GM18861 (cell line): Measurements from ENCODE around the gene TSPAN9.
A peak's percentile ranks its signal among the peaks of the same experiment; 100 is the strongest.
"Not testable (repeated sequence)": the region's sequence is repeated elsewhere in the genome, so short reads cannot be mapped to it uniquely, and the experiment has no call there.

Experiments
- ATAC-seq: cut with Tn5 transposase; IDR thresholded peaks from one replicate; pipeline ENCODE4 v1.9.1; 2021; ENCODE audit not compliant: unreplicated experiment

TSPAN9 gene

DNA sequence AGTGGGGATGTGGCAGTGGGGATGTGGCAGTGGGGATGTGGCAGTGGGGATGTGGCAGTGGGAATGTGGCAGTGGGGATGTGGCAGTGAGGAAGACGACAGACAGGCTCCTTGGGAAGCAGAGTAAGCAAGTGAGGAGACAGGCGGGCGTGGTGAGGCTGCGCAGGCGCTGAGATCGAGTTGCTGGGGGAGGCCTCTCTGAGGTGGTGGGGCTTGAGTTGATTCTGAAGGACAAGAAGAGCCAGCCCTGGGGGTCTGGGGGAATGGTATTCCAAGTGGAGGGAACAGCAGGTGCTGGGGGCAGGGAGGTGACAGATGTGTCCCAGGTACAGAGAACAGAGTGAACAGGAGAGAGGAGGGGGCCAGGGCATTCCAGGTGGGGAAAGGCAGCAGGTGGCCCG lies 33.8 kb upstream of the TSPAN9 start:
- no peak for ATAC-seq

DNA sequence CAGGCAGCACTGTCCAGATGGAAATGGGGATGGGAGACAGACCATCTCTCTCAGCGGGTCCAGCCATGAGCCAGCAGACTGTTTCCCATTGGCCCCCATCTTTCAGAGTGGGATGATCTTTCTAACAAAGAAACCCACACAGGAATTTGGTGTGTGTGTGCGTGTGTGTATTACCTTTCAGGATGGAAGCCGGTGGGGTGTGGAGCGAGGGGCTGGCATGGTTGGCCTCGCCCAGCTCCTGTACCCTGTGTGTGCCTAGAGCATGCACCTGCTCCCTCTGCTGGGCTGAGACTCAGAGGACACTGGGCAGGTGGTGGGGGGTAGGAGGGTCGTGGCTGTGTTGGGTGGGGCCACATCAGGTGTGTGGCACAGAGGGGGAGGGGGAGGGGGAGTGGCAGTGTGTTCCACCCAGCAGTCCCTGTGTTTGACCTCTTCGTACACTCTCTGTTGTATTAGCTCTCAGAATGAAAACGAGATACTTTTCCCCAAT lies 33.0 kb upstream of the TSPAN9 start:
- no peak for ATAC-seq

DNA sequence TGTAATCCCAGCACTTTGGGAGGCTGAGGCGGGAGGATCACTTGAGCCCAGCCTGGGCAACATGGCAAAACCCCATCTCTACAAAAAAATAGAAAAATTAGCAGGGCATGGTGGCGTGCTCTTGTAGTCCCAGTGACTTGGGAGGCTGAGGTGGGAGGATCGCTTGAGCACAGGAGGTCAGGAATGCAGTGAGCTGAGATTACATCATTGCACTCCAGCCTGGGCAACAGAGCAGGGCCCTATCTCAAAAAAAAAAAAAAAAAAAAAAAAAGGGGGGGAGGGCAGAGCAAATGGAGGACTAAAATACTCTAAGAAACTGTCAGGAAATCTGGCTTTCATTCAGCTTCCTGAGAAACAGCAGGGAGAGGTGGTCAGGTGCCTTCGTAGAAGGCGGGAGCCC lies 31.7 kb upstream of the TSPAN9 start:
- ATAC-seq = no peak

DNA sequence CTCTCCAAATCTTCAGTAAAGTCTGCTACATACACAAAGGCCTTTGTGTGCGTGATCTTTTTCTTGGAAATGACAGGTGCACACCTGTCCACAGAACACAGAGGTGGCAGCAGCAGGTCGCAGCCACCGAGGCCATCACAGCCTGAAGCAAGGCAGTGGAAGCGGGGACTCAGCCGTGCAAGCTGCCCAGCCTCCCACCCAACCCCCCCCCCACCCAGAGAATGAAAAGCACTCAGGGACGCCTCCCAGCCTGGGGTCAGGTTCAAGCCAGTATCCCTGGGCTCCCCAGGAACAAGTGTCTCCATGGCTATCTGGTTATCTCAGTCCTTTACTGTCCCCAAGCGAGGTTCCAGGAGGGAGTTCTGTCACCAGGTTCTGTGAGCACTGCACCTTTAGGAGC lies 31.2 kb upstream of the TSPAN9 start:
- ATAC-seq = no peak

DNA sequence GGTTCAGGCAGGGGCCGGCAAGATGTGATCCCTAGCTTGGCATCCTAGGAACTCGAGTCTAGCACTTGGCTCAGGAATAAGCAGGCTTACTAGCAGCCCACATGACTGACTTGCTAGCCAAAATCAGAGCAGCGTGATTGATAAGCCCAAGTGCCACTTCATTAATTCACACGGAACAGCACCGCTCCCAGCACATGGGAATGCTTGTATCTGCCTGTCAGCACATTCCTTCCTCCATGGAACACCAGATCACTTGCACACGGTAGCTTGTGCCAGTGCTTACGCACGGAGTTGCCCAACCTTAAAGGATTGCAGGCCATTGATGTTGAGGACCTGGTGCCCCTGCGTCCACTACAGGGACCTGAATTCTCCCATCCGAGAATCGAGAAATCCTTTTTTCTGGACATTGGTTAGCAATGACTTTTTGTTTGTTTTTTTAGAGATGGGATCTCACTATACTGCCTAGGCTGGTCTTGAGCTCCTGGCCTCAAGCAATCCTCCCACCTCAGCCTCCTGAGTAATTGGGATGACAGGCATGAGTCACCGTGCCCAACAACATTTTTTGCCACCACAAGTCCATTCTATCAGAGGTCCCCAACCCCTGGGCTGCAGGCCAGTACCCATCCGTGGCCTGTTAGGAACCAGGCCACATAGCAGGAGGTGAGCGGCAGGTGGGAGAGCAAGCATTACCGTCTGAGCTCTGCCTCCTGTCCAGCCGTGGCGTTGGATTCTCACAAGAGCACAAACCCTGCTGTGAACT lies 30.6 kb upstream of the TSPAN9 start:
- no peak for ATAC-seq

DNA sequence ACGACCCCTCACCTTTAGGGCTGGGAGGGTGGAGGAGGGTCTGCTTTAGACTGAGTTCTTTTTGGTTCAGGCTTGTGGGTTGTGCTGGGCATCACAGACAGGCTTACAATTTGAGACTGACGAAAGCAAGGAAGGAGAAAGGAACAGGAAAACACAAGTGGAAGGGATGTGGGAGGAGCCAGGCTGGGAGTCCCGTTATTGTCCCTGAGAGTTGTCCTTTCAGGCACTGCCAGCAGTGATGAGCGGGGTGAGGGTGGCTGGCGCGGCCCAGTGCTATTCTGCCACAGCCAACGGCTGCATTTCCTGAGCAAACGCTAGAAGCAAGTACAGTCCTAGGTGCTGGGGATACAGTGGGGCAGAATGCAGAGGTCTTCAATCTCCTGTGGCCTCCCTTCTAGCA lies 29.2 kb upstream of the TSPAN9 start:
- ATAC-seq = no peak

DNA sequence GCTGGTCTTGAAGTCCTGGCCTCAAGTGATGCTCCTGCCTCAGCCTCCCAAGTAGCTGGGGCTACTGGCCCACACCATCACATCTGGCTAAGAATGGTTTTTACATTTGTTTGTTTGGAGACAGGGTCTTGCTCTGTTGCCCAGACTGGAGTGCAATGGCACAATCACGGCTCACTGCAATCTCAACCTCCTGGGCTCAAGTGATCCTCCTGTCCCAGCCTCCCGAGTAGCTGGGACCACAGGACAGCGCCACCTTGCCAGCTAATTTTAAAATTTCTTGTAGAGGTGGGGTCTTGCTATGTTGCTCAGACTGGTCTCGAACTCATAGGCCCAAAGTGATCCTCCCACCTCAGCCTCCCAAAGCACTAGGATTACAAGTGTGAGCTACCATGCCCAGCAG lies 28.6 kb upstream of the TSPAN9 start:
- ATAC-seq = no peak

DNA sequence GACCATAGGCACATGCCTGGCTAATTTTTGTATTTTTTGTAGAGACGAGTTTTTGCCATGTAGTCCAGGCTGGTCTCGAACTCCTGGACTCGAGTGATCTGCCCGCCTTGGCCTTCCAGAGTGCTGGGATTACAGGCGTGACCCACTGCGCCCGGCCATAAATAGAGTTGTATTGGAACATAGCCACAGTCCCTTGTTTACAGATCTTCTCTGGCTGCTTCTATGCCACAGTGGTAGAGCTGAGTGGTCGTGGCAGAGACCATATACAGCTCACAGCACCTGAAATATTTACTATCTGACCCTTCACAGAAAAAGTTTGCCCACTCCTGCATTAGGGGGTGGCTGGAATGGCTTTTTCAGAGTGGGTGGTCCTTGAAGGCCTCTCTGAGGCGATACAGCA lies 28.0 kb upstream of the TSPAN9 start:
- no peak for ATAC-seq

DNA sequence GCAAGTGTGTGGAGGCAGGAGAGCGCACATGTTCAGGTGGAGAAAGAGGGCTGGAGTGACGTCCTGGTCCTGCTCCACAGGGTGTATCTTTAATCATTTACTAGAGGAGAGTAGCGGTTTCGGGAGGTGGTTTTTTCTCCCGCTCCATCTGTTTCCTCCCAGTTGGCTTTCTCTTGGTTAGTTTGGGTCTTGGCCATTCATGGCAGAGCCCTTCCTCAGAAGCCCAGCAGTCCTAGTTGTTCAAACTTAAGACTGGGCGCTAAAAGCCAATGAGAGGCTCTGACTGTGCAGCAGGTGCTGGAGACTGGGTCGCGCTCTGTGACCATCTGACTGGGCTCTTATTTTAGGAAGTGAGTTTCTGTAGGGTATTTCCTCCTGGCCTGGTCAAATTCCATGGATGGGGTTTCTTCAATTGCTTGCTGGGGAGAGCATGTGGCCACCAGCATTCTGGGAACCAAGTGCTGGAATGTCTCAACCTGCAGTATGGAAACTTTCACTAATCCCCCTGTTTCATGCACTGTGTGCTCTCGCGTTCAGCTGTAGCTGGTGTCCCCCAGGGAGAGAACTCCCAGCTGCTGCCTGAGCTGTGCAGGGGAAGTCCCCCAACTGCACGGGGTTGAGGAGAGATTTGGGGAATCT lies 27.4 kb upstream of the TSPAN9 start:
- no peak for ATAC-seq

DNA sequence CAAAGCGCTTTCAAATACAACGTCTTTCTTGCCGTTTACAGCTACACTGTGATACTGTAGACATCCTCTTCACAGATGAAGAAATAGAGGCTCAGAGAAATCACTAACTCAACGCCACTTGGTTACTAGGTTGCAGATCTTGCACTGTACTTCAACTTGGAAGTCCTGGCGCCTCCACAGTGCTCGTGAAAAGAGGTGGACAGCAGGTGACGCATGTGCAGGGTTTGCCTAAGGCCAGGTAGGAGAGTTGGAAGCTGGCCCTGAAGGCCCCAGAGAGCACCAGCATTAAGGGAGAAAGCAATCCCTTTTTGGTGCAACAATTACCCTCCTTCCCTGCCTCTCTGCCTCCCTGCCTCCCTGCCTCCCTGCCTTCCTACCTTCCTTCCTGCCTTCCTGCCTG lies 22.8 kb upstream of the TSPAN9 start:
- ATAC-seq = no peak

DNA sequence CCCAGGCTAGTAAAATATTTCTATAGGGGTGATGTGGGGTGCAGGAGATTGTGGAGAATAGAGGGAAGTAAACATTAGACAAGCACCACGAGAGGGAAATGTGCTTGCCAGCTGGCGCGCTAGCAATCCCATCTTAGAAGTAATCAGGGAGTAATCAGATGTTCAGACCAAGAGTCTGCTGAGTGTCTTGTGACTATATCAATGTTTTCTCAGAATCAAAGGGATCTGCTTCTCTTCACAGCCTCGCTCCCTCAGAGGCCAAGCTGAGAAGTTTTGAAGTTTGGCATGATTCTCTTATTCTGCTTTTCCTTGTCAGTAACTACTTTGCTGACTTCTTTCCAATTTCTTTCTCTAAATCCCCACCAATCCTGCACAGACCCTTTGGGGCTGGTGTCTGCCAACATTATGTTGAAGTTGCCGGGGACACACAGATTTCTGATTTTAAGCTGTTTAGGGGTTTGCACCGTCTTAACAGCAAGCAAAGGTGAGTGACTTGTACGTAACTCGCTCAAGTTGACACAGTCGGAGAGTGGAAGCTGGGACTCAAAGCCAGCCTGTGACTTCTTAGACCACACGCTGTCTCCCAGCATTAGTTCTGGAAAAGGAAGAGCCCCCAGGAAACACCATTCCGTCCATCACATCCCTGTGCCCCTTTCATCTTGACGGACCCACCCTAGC lies 22.0 kb upstream of the TSPAN9 start:
- no peak for ATAC-seq

DNA sequence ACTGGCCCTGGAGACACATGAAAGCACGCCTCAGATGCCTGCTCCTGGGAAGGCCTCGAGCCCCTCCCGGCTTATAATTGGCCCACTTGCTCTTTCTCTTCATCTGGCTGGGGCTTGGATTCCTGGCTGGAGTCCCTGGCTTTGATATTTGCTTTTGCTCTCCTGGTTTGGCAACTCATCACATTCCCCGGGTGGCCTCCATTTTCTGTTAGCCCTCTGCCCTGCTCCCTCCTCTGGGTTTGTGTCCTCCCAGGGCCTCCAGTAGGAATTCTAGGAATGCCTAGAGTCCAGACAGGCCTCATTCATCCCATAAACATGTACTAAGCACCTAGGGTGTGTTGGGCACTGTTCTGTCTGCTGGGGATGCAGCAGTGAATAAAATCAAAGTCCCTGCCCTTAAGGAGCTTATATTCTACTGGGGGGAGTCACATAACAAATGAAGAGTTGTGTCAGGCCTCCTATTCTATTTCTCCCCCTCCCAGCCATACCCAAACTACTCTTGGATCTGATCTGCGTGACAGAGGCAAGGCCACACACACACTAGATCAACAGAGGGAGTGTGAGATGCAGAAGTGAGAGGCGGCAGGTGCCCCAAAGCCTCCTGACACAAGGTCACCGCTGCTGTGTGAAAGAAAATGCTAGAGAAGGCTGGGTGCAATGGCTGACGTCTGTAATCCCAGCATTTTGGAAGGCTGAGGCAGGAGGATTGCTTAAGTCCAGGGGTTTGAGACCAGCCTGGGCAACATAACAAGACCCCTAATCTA lies 21.3 kb upstream of the TSPAN9 start:
- no peak for ATAC-seq

DNA sequence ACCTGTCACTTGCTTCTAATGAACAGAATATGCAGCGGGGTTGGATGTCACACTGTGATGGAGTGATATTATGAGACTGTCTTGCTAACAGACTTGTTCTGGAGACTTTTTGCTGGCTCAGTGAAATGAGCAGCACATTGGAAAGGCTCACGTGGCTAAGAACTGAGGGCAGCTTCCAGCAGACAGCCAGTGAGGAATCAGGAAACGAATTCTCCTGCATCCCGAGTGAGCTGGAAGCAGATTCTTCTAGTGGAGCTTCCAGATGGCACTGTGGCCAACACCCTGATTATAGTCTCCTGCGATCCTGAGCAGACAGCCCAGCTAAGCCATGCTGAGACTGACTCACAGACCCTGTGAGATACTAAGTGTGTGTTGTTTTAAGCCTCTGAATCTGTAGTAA lies 16.1 kb upstream of the TSPAN9 start:
- no peak for ATAC-seq

DNA sequence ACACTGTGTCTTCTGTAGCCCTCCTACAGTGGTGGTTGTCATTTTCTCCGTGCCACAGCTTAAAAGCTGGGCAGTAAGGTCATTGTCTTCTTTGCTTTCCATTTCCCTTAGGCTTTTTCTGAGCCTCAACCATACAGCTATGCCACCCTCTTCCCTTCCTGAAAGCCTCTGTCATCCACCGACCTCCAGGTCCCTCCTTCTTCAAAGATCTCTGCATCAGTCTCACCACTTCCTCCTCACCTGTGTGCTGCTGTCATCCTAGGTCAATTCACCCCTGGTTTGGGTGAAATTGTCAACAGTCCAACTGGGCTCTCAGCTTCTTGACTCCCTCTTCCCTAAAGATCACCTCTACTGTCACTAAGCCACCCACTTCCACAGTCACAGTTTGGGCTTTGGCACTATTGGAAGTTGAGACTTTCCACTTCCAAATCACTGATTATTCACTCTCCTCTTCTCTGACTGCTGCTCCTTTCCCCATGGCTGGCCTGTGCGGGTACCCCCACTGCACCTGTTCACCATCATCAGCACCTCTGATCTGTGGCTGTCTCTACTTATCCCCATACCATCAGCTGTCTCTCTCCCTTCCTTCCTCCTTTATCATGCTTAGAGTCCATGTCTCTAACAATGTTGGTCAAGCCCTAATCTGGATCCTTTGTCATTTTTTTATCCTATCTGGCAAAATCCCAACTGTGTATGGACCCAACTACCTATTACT lies 15.5 kb upstream of the TSPAN9 start:
- ATAC-seq = no peak

DNA sequence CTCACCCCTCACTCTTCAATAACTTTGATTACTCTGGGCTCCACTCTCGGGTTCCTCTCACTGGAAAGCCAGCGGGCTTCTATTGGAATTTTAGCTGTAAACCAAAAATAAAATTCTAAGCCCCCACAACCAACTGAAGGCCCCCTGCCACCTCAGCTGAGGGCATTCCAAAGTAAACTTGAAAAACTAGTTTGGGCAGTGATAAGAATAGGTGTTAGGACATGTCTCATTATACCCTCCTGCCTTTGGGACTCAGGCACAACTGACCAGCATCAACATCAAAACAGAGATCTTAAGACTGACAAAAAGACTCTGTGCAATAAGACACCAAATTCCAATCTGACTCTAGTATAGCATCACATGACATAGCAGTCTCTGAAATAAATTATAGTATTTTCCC lies 11.9 kb upstream of the TSPAN9 start:
- ATAC-seq = no peak

DNA sequence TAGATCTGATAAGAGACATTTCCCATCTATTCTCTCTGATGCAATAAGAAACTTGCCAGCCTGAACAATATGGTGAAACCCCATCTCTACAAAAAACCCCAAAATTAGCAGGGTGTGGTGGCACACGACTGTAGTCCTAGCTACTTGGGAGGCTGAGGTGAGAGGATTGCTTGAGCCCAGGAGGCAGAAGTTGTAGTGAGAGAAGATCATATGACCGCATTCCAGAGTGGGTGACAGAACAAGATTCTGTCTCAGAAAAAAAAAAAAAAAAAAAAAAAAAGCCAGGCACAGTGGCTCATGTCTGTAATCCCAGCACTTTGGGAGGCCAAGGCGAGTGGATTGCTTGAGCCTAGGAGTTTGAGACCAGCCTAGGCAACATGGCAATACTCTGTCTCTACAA lies 11.3 kb upstream of the TSPAN9 start:
- ATAC-seq = not testable (repeated sequence)

DNA sequence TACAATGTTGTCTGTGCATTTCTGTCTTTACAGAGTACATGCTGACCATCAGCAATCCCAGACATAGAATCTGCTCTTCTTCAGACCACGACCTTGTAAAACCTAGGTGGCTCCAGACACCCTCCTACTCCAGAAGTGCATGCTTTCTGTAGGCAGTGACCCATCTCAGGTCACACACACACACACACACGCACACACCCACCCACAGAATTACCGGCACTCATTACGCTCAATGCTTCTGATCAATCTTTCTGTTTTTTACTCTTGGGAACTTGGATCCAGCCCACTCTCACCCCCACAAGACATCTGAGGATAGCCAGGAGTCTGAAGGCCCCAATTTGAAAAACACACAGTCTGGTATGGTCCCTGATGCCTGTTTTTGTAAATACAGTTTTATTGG lies 7.5 kb upstream of the TSPAN9 start:
- no peak for ATAC-seq

DNA sequence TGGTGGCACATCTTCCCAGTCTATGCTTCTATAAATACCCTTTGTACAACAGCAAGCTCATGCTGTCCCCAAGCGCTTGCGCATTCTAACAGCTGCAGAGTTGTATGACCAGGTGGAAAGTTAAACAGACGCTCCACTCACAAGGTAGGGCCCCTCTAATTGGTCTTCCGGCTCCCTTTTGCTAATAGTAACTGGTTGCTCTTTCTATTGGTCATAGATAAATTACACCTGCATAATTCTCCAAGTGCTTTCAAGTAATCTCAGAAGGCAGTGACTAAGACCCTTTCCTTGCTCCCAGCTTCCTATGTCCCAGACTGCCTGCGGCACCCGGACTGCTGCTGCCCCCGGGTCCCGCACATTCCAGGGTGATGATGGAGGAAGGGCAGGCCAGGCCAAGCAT lies 6.1 kb upstream of the TSPAN9 start:
- ATAC-seq = no peak

DNA sequence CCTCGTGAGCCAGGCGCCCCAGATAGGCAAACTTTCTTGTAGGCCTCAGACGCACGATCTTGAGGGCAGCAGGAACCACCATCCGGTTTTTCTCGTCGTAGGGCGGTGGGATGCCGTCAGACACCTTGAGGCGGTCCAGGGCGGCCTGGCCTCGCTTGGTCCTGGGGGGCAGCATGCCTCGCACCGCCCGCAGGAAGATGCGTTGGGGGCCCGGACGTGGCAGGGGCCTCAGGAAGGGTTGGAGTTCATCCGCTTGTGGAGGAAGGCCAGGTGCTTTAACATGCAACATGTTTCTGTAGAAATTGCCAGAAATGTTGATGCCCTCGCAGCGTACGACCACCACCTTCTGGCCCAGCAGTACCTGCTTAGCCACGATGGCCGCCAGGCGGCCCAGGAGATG lies 5.5 kb upstream of the TSPAN9 start:
- ATAC-seq = no peak

DNA sequence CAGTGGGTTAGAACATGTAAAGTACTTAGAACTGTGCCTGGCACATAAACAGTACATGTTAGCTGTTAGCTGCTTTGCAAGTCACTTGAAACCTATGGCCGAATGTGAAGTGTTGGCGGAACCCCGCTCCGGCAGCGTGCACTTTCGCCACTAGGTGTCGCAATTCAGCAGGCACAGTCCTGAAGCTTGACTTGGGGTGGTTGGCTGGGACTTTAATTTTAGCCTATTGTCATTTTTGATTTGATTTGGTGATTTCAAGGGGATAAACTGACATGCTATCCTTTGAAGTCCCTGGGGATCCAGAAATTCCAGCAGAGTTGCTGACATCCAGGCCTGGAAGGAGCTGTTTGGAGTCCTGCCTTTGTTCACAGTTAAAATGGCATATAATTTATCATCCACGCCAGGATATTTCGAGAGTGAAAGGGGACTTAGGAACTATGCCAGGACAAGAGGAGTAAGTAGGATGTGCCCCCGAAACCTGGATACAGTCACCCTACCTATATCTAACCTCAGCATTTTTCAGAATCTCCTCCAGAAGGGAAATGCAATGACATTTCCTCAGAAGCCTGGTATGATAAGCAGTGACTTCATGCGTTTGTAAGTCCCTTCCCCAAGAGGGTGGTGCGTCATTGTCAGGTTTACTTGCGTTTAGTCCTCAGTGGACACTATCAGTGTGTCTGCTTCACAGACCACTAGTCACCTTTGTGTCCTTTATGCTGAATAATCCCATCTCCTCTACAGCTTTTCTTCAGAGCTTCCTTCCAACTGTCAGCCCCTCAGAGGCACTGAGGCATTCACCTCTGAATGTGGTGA lies 3.5 kb upstream of the TSPAN9 start:
- peak; percentile 55 for ATAC-seq
